ENCODE data around the gene TNIP3. TPM values are rescaled to one million over a fixed set of nuclear protein-coding genes. Genes with fewer than 3 reads are reported as not detected.

TNIP3 gene
- total and polyA plus RNA-seq, 2 of the 4 experiments (the other 2 are of a cell fraction), result 0.10 to 0.18 TPM

GRCh38 chr4:121126449-121127006, 37.6 kb downstream of the TNIP3 start:
- no TSS peak for BruUV-seq (replicated peaks)
- ChIA-PET POLR2A (ENCODE audit: unreplicated experiment) (no interaction called here), CTCF (interaction anchor here (0.7 kb wide), 1 partner anchor 9 kb away, joined by 3 read pairs; no protein-coding TSS in a partner anchor)
- Histone ChIP-seq H3K9me1 (ENCODE audit: insufficient read depth, low read length) (no peaks in the 10 kb centered on the region), H3K4ac (ENCODE audit: low read depth, low read length) (no peak overlapping the region), H4K8ac (ENCODE audit: low read depth in 2 of 2, low read length in 2 of 2) (no peak overlapping the region), H3K4me1 (ENCODE audit: control insufficient read depth, insufficient read depth, low read length) (no peaks in the 10 kb centered on the region), H2BK120ac (ENCODE audit: low read depth, low read length) (no peak overlapping the region), H4K20me1 (ENCODE audit: insufficient read depth, low read length) (no peaks in the 10 kb centered on the region), H4K91ac (ENCODE audit: insufficient read depth, low read depth, low read length) (no peak overlapping the region), H3K36me3 (ENCODE audit: control insufficient read depth, insufficient read depth, low read length) (no peaks in the 10 kb centered on the region), H3K9me3 (ENCODE audit: control insufficient read depth, insufficient read depth, low read length) (no peaks in the 10 kb centered on the region), H2BK5ac (ENCODE audit: low read depth, low read length, poor library complexity, severe bottlenecking) (no peak overlapping the region), H3K23ac (ENCODE audit: low read depth, low read length) (no peak overlapping the region), H3K79me1 (ENCODE audit: low read depth in 1 of 2, low read length in 2 of 2) (no peaks in the 10 kb centered on the region), H3K14ac (replicated peaks; ENCODE audit: low read depth, low read length) (no peak overlapping the region), H3K4me3 (ENCODE audit: insufficient read depth, low read depth, low read length) (no peak overlapping the region), H2BK15ac (ENCODE audit: low read depth, low read length) (no peak overlapping the region), H3K4me2 (ENCODE audit: low read depth, low read length) (no peak overlapping the region), H2AK5ac (ENCODE audit: low read depth, low read length) (no peak overlapping the region), H3K27ac (ENCODE audit: insufficient read depth, low read length) (no peak overlapping the region), H3K18ac (ENCODE audit: low read depth, low read length) (no peak overlapping the region), H3K9ac (ENCODE audit: low read depth, low read length) (no peak overlapping the region), H2AFZ (replicated peaks; ENCODE audit: low read length, poor library complexity) (no peak overlapping the region), H2BK20ac (ENCODE audit: low read depth, low read length) (no peak overlapping the region), H3K27me3 (ENCODE audit: control insufficient read depth, insufficient read depth, low read length) (no peaks in the 10 kb centered on the region), H2AK9ac (replicated peaks; ENCODE audit: low read depth, low read length, poor library complexity) (no peak overlapping the region), H3K56ac (ENCODE audit: extremely low read depth, insufficient read depth, low read length) (no peak overlapping the region), H4K5ac (ENCODE audit: low read depth, low read length) (no peak overlapping the region)
- DNase-seq (no peak), ATAC-seq (ENCODE audit: low read depth) (no peak)
- intact Hi-C loops (cut with micrococcal nuclease) (no loop called here), in situ Hi-C loops (cut with MboI; ENCODE audit: low sequenced_read_pairs) (no loop called here), dilution Hi-C loops (cut with HindIII; ENCODE audit: low sequenced_read_pairs, unreplicated experiment) (no loop called here)
- no peak for TF ChIP-seq CHD1 (IDR thresholded peaks at IDR 0.05; ENCODE audit: low read depth, low read length)
- WGBS, 2 experiments (ENCODE audit: extremely low coverage in 2 of 2, insufficient read length in 1 of 2), result no CpG with 5 or more reads among the region's 6 CpGs
